Measurements from ENCODE around the gene ERI3.

GRCh38 chr1:44380666-44381177, 25.7 kb upstream of the ERI3 start:
- TF ChIP-seq POLR2A (IDR thresholded peaks at IDR 0.05) (no peak), CTCF (IDR thresholded peaks at IDR 0.05) (no peak)
